ENCODE data around the gene ARHGEF28.

ARHGEF28 gene

DNA sequence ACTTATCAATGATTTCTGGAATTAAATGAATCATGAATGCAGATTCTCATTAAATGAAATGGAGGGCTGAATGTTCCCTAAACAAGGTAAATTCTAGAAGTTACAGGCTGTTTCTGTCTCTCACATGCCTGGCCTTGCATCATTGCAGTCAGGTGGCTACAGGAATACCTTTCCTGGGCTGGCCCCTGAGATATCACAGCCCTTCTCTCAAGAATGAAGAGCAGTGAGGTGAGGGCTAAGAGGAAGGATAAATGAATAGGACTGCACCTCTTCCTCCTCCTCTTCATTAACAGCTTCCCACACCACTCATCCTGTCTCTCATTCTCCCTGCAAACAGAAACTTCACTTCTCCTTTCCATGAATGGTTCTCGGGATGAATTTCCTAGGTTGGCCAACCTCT, 22.5 kb downstream of the ARHGEF28 start:
- Histone ChIP-seq H3K27me3 (no peaks in the 10 kb centered on the region), H3K27ac (no peak overlapping the region), H3K4me3 (ENCODE audit: low read depth in 1 of 2, low read length in 1 of 2) (no peak overlapping the region), H3K9me3 (no peaks in the 10 kb centered on the region), H3K36me3 (no peaks in the 10 kb centered on the region), H3K4me1 (ENCODE audit: control insufficient read depth in 1 of 2, insufficient read depth in 1 of 2, low read depth in 1 of 2, low read length in 1 of 2) (no peaks in the 10 kb centered on the region)
- TF ChIP-seq, protein P1, sequence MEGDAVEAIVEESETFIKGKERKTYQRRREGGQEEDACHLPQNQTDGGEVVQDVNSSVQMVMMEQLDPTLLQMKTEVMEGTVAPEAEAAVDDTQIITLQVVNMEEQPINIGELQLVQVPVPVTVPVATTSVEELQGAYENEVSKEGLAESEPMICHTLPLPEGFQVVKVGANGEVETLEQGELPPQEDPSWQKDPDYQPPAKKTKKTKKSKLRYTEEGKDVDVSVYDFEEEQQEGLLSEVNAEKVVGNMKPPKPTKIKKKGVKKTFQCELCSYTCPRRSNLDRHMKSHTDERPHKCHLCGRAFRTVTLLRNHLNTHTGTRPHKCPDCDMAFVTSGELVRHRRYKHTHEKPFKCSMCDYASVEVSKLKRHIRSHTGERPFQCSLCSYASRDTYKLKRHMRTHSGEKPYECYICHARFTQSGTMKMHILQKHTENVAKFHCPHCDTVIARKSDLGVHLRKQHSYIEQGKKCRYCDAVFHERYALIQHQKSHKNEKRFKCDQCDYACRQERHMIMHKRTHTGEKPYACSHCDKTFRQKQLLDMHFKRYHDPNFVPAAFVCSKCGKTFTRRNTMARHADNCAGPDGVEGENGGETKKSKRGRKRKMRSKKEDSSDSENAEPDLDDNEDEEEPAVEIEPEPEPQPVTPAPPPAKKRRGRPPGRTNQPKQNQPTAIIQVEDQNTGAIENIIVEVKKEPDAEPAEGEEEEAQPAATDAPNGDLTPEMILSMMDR (IDR thresholded peaks at IDR 0.05), result no peak

DNA sequence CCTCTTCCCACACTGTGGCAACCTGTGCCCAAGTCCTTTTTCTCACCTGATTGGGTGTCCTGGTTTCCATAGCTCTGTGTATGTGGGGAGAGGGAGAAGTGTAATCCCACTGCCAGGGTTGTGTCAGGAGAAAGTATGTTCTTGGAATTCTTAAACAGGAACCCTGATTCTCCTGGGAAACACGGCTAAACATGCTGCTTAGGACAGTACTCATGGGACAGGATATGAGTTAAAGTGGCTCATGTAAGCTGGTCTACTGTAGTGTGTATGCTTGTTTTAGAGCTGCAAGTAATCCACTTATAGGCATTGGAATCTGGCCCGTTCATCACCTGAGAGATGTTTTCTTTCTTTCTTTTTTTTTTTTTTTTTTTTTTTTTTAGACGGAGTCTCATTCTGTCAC, 23.9 kb downstream of the ARHGEF28 start:
- Histone ChIP-seq H3K4me3 (ENCODE audit: low read depth in 1 of 2, low read length in 1 of 2) (no peak overlapping the region), H3K4me1 (ENCODE audit: control insufficient read depth in 1 of 2, insufficient read depth in 1 of 2, low read depth in 1 of 2, low read length in 1 of 2) (peaks cover 0 to 7% of the 10 kb centered on the region in 2 experiments)

DNA sequence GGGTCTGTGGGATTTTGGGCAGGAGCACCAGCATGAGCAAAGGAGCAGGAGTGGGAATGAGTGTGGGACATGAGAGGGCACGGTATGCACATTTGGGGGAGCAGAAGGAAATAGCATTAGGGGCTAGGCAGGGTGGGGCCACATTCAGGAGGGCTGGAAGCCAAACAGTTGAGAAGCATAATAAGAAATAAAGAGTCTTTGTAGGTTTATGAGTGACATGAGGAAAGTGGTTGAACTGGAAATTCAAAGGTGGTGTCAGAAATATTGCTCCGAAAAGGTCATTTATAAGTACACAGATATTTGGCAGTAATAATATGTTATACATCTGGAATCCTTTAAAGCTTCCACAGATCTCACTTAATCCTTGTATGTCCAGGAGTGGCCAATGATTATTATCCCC, 26.4 kb downstream of the ARHGEF28 start:
- H3K36me3 ChIP-seq, result no peaks in the 10 kb centered on the region
- H3K27ac ChIP-seq, result no peak overlapping the region
- H3K27me3 ChIP-seq, result no peaks in the 10 kb centered on the region
- H3K4me1 ChIP-seq (ENCODE audit: control insufficient read depth in 1 of 2, insufficient read depth in 1 of 2, low read depth in 1 of 2, low read length in 1 of 2), result peaks cover 0 to 7% of the 10 kb centered on the region in 2 experiments
- H3K9me3 ChIP-seq, result no peaks in the 10 kb centered on the region
- no peak overlapping the region for H3K4me3 ChIP-seq (ENCODE audit: low read depth in 1 of 2, low read length in 1 of 2)
- TF ChIP-seq, protein P1 (IDR thresholded peaks at IDR 0.05), result no peak

More for the DNA sequence above, 23.9 kb downstream of the ARHGEF28 start:
- TF ChIP-seq, protein P1 (IDR thresholded peaks at IDR 0.05), result no peak
- no peaks in the 10 kb centered on the region for H3K27me3 ChIP-seq
- H3K9me3 ChIP-seq, result no peaks in the 10 kb centered on the region
- no peaks in the 10 kb centered on the region for H3K36me3 ChIP-seq
- H3K27ac ChIP-seq, result no peak overlapping the region

DNA sequence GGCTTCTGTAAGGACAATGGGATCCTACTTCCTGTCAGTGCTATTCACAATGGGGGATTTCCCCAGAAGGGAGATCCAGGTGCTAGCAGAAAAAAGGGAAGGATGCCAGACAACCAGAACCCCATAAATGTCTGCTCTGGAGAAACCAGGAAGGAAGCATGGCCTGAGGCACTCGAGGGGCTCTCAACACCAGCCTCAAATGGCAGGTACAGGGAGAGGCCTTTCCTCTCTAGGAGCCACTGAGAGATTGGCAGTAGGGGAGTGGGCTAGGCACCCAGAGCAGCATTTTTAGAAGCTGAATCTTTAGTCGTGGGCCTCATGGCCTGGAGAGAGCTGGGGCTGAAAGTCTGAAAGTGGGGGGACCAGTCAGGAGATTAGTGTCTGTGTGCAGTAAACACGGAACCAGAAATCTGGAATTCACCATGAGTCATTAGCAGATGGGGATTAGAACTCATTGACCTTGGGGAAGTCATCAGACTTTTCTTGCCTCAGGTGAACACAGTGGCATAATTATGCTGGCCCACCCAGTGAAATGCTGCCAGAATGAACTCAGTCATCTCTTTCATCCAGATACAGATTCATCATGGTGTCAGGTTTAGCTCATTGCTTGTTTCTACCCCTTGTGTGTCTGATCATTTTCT, 28.3 kb downstream of the ARHGEF28 start:
- no peak overlapping the region for H3K4me3 ChIP-seq (ENCODE audit: low read depth in 1 of 2, low read length in 1 of 2)
- peaks cover 0 to 7% of the 10 kb centered on the region in 2 experiments for H3K4me1 ChIP-seq (ENCODE audit: control insufficient read depth in 1 of 2, insufficient read depth in 1 of 2, low read depth in 1 of 2, low read length in 1 of 2)
- TF ChIP-seq, protein P1 (IDR thresholded peaks at IDR 0.05), result no peak
- no peaks in the 10 kb centered on the region for H3K36me3 ChIP-seq
- no peaks in the 10 kb centered on the region for H3K9me3 ChIP-seq
- H3K27me3 ChIP-seq, result no peaks in the 10 kb centered on the region
- no peak overlapping the region for H3K27ac ChIP-seq

DNA sequence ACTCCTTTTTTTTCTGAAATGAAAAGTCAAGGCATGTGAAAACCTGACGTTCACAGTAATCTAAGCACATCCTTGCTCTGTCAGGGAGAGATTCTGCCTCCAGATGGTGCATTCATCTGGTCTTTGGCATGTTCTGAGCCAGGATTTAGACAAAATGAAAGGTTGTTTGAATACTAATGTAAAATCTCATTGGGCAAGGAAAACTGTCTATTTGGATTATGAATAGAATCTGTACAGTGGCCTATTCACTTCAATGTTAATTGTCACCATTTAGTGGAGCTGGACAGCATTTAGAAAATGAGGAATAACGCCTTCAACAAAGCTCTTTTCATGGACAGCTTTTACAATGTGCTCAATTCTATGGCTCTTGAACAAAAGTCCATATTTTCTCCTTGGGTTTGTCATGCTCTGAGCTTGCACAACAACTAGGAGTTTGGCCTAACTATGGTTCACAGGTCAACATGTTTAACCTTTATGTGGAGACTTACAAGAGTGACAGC, 28.9 kb downstream of the ARHGEF28 start:
- peaks cover 0 to 7% of the 10 kb centered on the region in 2 experiments for H3K4me1 ChIP-seq (ENCODE audit: control insufficient read depth in 1 of 2, insufficient read depth in 1 of 2, low read depth in 1 of 2, low read length in 1 of 2)
- H3K27ac ChIP-seq, result no peak overlapping the region
- H3K36me3 ChIP-seq, result no peaks in the 10 kb centered on the region
- no peaks in the 10 kb centered on the region for H3K9me3 ChIP-seq
- TF ChIP-seq, protein P1 (IDR thresholded peaks at IDR 0.05), result no peak
- no peaks in the 10 kb centered on the region for H3K27me3 ChIP-seq
- no peak overlapping the region for H3K4me3 ChIP-seq (ENCODE audit: low read depth in 1 of 2, low read length in 1 of 2)
